HG02642 (cell line): ENCODE measurements around the gene CERS3.

Source experiments
- ATAC-seq: cut with Tn5 transposase; IDR thresholded peaks from one replicate; pipeline ENCODE4 v1.9.1; 2021; ENCODE audit warnings: mild to moderate bottlenecking; ENCODE audit not compliant: unreplicated experiment, poor library complexity

CERS3 gene

DNA sequence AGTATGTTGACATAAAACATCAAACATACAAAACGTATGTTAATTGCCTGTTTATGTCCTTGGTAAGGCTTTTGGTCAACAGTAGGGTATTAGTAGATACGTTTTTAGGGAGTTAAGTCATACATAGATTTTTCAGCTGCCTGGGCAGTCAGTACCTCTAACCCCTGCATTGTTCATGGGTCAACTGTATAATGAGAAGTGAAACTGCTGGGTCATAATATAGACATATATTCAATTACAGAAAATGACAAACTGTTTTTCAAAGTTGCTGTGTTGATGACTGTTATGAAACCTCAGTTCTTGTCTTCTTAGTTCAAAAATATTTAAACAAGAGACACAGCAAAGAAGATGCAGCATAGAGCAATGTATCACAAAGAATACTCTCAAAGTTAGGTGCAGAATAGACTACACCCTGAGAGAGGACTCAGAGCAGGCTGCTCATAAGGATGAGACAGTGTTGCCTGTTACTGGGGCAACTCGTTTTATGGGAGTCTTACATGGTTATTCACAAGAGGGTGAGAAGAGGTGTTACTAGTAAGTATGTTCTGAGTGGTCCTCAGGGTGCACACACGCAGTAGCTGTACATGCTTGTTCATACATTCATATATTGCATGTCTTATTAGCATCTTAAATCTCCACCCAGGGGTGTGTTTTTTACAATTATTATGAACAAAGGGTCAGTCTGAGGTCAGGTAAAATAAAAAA, 133.9 kb downstream of the CERS3 start:
- no peak for ATAC-seq

DNA sequence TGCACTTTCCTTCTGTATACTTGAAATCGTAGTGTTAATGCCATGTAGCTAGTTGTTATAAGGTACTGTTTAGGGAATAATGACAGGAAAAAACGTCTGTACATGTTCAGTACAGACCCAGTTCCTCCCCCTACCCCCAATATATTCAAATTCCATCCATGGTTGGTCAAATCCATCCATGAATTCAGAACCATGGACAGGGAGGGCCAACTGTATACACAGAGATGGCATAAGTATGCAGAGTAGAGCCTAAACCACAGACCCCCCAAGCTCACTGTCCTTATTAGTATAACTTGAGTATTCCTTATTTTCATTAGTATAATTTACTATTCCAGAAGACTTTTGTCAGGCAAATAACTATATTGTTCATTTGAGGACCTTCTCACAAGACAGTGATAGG, 135.7 kb downstream of the CERS3 start:
- ATAC-seq = no peak

DNA sequence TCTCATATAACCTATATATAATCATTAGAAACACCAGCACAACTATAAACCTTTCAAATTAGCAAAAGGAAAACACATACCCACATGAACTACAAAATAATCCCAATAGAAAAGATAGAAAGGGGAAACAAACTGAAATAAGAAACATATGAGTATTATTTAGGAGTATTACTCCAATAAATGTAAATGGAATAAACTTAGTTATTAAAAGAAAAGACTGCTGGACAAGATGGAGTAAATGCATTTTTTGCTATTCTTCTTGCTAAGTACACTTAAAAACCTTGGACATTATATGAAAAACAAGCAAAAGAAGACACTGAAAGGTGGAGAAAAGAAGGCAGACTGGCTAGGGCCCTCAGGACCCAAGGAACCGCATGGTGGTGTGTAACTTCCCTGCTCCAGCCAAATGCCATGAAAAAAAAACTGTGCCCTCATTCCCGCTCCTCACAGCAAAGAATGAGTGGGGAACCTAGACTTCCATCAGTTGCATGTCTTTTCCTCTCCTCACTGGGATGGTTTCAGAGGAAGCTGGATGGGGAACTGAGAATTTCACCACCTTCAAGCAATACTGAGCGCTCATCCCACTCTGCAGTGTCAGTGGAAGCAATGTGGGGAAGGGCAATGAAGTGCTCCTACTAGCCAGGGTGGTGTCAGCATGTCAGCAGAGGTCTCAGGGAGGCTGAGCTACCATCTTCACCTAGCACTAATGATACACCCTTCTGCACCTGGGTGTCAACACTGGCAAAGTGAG, 143.3 kb downstream of the CERS3 start:
- ATAC-seq = no peak

- no peak for ATAC-seq
Observed at GRCh38 chr15:100384108-100384410, 144.7 kb downstream of the CERS3 start.

DNA sequence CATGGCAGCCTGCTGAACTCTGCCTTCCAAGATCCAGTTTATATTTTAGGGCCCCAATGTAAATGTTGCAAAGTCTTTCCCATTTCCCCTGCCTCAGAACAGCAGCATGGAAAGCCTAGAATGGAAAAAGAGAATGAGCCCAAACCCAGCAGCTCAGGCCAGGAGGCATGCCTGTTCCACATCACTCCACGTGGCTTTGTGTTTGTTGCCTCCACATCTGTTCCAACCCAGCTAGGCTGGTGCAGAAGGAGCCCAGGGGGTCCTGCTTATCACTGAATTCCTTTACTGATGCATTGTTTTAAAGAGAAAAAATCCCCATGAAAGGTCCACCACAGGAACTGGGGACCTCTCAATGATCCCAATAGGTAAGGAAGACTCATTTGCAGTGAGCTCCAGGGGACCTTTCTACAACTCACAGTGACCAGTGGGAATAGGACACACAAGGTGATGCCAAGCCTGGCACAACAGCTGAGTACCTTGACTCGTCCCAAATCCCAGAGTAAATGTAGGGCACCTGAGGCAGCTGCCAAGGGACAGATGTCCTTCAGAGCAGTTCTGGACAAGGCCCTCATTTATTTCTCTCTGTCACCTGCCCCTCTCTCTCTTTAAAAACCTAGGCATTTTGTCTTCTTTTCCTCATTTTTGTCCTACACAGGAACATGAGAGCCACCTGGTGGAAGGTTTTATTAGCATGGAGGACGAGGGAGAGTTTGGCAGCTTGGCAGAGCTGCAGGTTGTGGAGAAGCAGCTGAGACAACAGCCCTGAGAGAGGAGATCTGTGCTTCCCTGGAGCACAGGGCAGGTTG, 145.2 kb downstream of the CERS3 start:
- no peak for ATAC-seq

DNA sequence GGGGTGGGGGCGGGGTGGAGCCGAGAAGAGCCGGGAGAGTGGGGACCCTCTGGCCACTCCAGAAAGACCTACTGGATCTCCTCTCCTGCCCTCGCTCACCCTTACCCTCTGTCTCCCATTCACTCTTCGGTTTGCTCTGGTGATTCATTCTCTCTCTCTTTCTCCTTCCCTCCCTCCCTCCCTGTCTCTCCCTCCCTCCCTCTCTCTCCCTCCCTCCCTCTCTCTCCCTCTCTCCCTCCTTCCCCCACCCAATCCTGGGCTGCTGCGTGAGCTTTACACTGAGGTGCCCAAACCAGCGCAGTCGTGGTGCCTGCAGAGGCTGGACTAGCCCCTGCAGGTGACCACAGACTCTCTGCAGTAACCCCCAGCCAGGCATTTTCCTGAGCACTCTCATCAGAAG, 154.8 kb downstream of the CERS3 start:
- no peak for ATAC-seq

GRCh38 chr15:100373120-100373896, 155.4 kb downstream of the CERS3 start:
- ATAC-seq = no peak

DNA sequence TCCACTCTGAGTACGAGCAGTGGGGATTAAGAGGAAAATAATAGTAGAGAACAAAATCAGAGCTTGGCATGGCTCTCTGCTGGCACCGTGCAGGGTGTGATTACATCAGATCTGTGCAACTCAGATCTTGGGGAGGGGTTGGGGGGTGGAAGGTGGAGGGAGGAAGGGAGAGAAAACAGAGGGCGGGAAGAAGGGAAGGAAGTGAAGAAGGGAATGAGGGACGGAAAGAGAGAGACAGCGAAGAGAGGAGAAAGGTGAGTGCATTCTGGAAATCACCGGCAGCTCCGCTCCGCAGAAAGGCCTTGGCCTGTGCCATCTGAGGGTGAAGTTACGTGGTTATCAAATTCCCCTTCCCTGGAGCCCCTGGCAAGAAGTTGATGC, 156.0 kb downstream of the CERS3 start:
- no peak for ATAC-seq

DNA sequence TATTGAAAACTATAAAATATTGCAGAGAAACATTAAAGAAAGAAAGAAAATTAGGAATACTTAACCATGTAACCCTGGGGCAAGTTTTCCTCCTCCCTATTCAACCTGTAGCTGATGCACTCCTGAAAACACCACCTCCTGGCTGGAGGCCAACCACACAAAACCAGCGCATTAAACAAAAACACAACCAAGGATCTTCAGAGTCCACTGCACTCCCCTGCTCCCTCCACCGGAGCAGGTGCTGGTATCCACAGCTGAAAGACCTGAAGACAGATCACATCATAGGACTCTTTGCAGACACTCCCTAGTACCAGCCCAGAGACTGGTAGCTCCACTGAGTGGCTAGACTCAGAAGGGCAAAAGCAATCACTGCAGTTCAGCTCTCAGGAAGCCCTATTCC, 173.4 kb downstream of the CERS3 start:
- ATAC-seq = no peak

- no peak for ATAC-seq
Observed at GRCh38 chr15:100353449-100353848, 175.3 kb downstream of the CERS3 start.

- ATAC-seq = no peak
Observed at GRCh38 chr15:100350434-100351226, 178.1 kb downstream of the CERS3 start.
